ENCODE results near the gene DGCR2.

DGCR2 gene

DNA sequence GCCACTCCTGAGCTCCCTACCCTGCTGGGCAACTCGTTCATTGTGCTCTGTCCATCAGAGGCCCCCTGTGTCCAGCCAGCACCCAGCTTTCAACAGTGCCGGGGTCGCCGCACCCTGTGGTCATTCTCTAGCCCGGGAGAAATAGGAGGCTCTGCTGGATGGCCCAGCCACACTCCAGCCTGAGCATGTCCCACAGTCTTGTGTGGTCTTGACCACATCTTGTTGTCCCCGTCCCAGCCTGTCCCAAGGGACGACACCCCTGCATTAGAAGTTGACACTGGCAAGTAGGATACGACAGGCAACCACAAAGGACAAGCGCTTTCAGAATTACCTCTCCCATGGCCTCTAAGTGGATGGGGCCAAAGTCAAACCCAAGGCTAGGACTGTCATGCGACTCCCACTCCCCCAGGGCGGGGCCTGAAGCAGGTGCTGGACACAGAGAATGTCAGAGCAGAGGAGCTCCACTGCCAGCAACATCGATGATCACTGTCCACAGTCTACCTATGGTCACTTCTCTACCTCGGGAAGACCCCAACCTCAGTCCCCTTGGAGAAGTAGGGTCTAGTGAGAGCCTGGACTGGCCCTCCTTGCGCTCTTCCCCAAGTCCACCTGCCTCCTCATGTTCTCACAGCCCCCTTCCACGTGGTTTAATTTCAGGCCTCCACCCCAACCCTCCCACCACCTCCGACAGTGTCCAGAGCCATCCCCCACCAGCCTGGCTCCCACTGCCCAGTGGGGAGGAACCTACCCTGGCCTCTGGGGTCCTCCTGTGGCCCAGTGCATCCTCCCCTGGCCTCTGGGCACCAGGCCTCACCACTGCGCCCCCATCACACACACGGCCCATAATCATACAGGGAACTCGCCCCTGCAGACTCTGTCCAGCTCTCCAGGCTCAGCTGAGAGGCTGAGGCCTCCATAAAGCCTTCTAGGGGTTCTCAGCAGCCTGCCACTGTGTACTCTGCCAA, 4.4 kb upstream of the DGCR2 start:
- DNase-seq (ENCODE audit: low read depth), result no peak

GRCh38 chr22:19125474-19126308, 3.5 kb upstream of the DGCR2 start:
- no peak for DNase-seq (ENCODE audit: low read depth)

DNA sequence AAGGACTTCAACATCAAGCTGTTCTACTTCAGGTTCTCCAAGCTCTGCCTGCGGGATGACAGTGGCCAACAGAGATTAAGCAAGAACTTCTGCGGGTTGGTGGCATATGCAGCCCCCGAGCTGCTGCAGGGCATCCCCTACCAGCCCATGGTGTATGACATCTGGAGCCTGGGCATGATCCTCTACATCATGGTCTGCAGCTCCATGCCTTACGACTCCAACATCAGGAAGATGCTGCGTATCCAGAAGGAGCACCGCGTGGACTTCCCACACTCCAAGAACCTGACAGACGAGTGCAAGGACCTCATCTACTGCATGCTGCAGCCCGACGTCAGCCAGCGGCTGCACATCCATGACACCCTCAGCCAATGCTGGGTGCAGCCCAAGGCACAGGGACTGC, 2.8 kb upstream of the DGCR2 start:
- DNase-seq (ENCODE audit: low read depth), result no peak

DNA sequence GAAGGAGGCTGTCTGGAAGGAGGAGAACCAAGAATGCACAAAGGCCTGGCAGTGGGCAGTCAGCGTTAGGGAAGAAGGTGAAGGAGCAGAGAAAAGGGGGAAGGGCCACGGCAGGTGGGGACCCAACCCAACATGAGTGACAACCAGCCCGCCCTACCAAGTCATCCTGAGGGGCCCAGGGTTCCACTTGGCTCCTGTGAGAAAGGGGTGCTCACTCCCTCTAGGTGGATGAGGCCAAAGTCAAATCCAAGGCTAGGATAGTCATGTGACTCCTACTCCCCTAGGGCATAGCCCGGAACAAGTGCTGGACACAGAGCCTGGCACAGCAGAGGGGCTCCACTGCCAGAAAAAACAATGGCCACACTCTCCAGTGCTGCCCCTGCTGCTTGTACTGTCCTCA, 2.2 kb upstream of the DGCR2 start:
- no peak for DNase-seq (ENCODE audit: low read depth)

DNA sequence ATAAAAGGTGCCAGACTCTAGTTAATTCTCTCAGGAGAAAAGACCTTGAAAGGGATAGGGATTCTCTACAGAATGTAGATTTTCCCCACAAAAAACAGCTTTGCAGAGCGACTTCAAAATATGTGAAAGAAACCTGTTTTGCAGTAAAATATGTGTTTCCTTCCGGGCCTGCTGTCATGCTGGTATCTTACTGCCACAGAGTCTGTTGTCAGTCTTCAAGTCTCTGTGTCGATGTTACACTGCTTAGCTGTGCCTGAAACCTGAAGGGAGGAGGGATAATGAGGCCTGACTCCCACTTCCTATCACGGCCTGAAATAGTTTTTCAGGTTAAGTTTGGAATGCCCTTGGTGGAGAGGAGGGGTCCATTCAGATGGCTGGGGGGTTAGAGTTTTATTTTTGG, 1.7 kb upstream of the DGCR2 start:
- no peak for DNase-seq (ENCODE audit: low read depth)

DNA sequence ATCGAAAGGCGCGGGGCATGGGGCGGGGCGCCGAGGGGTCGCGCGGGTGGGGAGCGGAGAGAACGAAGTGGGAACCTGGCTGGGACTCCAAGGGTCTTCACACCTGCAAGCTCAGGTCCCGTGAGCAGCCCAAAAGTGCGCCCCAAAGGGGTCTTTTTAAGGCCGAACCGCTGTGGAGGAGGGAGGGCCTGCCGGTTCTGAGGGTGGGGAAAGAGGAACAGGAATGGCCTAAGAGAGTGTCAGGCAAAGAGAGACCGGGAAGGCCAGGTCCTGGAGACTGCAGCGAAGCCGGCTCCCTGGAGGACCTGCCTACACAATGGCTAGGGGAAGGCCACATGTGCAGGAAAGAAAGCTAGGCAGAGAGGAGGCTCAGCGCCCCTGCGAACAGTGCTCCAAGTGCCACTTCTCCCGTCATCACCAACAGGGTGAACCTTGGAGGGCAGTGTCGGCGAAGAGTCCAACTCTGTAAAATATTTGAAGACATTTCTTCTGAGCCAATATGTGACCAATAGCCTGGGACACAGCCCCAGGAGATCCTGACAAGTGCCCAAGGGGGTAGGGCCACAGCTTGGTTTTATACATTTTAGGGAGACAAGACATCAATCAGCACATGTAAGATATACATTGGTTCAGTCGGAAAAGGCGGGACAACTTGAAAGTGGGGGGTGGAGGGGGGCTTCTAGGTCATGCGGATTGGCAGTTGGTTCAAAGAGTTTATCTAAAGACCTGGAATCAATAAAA, 710 bp upstream of the DGCR2 start:
- no peak for DNase-seq (ENCODE audit: low read depth)

- DNase-seq (ENCODE audit: low read depth), result no peak
Observed at GRCh38 chr22:19121631-19122142, 525 bp downstream of the DGCR2 start.

GRCh38 chr22:19120829-19121630, 1.2 kb downstream of the DGCR2 start:
- DNase-seq (ENCODE audit: low read depth), result no peak

DNA sequence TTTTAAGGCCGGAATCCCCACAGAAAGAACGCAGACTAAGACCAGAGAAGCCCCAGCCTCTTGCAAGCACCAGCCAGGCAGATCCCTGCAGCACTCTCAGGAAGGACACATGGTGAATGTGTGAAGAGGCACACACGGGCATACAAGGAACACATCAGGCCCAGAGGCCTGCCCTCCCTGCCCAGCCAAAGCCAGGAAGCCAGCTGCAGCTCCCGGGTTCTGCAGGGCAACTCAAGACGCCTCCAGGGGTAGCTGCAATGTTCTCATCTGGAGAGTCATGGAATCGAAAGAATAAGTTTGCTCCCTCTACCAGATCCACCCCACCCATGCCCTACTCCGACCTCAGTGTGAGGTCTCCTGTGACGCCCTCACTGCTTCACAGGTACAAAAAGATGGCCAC, 2.3 kb downstream of the DGCR2 start:
- no peak for DNase-seq (ENCODE audit: low read depth)

- no peak for DNase-seq (ENCODE audit: low read depth)
Observed at GRCh38 chr22:19118329-19118880, 3.8 kb downstream of the DGCR2 start.

DNA sequence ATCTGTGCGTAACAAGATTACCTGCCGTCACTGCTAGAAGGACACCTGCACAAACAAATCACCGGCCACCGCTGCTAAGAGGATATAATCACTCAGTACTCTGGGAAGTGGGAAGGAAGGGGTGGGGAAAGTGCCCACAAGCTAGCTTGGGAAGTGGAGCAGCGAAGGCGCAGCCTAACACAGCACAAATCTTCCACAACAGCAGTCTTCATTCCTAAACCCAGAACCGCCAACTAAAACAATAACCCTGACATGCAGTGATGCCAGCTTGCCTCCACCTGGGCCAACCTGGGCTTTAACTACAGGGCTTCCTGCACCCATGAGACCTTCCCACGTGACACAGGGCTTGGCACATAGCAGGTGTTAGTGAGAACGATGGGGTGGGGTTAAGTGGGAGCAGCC, 5.1 kb downstream of the DGCR2 start:
- DNase-seq (ENCODE audit: low read depth), result no peak

GRCh38 chr22:19115628-19116027, 6.6 kb downstream of the DGCR2 start:
- no peak for DNase-seq (ENCODE audit: low read depth)

GRCh38 chr22:19114984-19115552, 7.1 kb downstream of the DGCR2 start:
- no peak for DNase-seq (ENCODE audit: low read depth)

DNA sequence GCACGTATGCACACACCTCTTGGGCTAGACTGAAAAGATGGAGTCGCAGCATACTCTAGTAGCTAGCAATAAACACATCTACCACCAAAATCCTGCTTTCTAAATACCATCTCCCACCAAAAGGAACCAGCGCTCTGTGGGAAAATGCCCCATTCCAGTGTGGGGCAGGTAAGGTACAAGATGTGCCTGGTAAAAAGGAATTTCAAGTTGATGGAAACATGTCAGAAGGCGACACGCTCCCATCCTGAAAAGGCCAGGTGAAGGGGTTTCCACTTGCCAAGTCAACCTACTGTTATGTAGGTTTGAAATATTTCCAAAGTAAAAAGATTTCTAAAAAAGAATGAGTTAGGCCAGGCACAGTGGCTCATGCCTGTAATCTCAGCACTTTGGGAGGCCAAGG, 8.8 kb downstream of the DGCR2 start:
- DNase-seq (ENCODE audit: low read depth), result no peak

DNA sequence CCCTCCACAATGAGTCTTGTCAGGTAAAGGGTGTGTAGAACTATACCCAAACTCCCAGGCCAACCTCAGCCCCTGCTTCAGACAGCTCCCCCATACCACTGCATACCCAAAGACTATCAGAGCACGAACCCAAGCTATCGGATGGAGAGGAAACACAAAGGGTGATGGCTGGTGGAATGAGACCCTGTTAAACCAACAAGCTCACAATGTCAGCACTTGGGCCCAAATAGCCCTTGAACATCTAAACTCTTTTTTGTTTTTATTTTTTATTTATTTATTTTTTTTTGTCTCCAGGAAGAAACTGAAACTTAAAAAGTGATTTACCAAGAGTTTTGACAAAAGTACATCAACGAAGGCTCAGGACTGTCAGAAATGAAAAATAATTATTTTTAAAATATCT, 10.6 kb downstream of the DGCR2 start:
- no peak for DNase-seq (ENCODE audit: low read depth)

DNA sequence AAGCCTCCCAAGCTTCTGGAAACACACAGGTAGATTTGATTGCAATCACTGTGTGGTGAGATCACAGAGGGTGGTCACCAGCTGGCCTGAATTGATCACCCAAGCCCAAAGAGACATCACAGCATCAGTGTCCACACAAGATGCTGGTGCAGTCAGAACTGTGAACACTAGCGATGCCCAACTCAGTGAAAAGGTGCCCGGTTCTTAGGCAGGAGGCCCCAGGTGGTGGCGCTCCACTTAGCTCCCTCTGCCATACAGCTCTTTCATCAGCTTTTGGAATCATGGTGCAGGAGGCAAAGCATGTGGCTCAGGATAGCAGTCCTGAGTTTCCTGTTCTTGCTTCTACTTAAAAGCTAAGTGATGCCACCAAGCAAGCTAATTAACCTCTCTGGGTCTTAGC, 11.1 kb downstream of the DGCR2 start:
- DNase-seq (ENCODE audit: low read depth), result no peak

GRCh38 chr22:19110646-19111045, 11.6 kb downstream of the DGCR2 start:
- no peak for DNase-seq (ENCODE audit: low read depth)

GRCh38 chr22:19110064-19110458, 12.2 kb downstream of the DGCR2 start:
- no peak for DNase-seq (ENCODE audit: low read depth)

- DNase-seq (ENCODE audit: low read depth), result peak; percentile 30
Observed at GRCh38 chr22:19109198-19110063, 12.8 kb downstream of the DGCR2 start.

GRCh38 chr22:19108807-19109197, 13.4 kb downstream of the DGCR2 start:
- no peak for DNase-seq (ENCODE audit: low read depth)

Measured in stimulated activated CD8-positive, alpha-beta memory T cell treated with anti-CD3 and anti-CD28 coated beads, Interleukin-12 subunit alpha, Interleukin-12 subunit beta, amount 100 ng/mL, for 1 hour (primary cell).